HG03439 (cell line): ENCODE data around the gene LRRC55.
"Not testable (repeated sequence)": the region's sequence is repeated elsewhere in the genome, so short reads cannot be mapped to it uniquely, and the experiment has no call there.

ENCODE experiments used
- ATAC-seq: cut with Tn5 transposase; IDR thresholded peaks from one replicate; pipeline ENCODE4 v1.9.1; 2021; ENCODE audit warnings: mild to moderate bottlenecking, moderate library complexity; ENCODE audit not compliant: unreplicated experiment

LRRC55 gene

GRCh38 chr11:57160665-57161064, 21.1 kb upstream of the LRRC55 start:
- ATAC-seq = no peak

GRCh38 chr11:57161351-57161750, 20.4 kb upstream of the LRRC55 start:
- ATAC-seq = no peak

GRCh38 chr11:57162179-57162898, 19.4 kb upstream of the LRRC55 start:
- ATAC-seq = no peak

- ATAC-seq = no peak
Observed at GRCh38 chr11:57163160-57163868, 18.4 kb upstream of the LRRC55 start.

GRCh38 chr11:57164317-57164716, 17.4 kb upstream of the LRRC55 start:
- no peak for ATAC-seq

GRCh38 chr11:57167125-57167846, 14.5 kb upstream of the LRRC55 start:
- no peak for ATAC-seq

- not testable (repeated sequence) for ATAC-seq
Observed at GRCh38 chr11:57169732-57170313, 11.9 kb upstream of the LRRC55 start.

GRCh38 chr11:57172031-57172430, 9.7 kb upstream of the LRRC55 start:
- no peak for ATAC-seq

GRCh38 chr11:57174656-57175055, 7.1 kb upstream of the LRRC55 start:
- ATAC-seq = no peak

- no peak for ATAC-seq
Observed at GRCh38 chr11:57175478-57175877, 6.3 kb upstream of the LRRC55 start.

GRCh38 chr11:57178334-57178733, 3.4 kb upstream of the LRRC55 start:
- no peak for ATAC-seq

GRCh38 chr11:57179681-57180080, 2.1 kb upstream of the LRRC55 start:
- ATAC-seq = no peak

GRCh38 chr11:57180081-57180561, 1.6 kb upstream of the LRRC55 start:
- no peak for ATAC-seq

- no peak for ATAC-seq
Observed at GRCh38 chr11:57180964-57181363, 789 bp upstream of the LRRC55 start.

- no peak for ATAC-seq
Observed at GRCh38 chr11:57182896-57183295, 1.1 kb downstream of the LRRC55 start.

- no peak for ATAC-seq
Observed at GRCh38 chr11:57190548-57190947, 8.8 kb downstream of the LRRC55 start.

- no peak for ATAC-seq
Observed at GRCh38 chr11:57191311-57192219, 9.8 kb downstream of the LRRC55 start.

GRCh38 chr11:57192316-57192715, 10.6 kb downstream of the LRRC55 start:
- ATAC-seq = no peak

GRCh38 chr11:57196596-57196995, 14.8 kb downstream of the LRRC55 start:
- ATAC-seq = no peak

GRCh38 chr11:57197762-57198161, 16.0 kb downstream of the LRRC55 start:
- ATAC-seq = no peak
